Ishikawa (cell line): ENCODE data around the gene KRT9.

Experiments used
- CEBPB ChIP-seq: IDR thresholded peaks from 2 replicates; pipeline ENCODE4 v1.6.1; 2012
- CREB1 ChIP-seq: IDR thresholded peaks from 2 replicates; pipeline ENCODE4 v1.6.1; 2012; ENCODE audit warnings: low read depth
- EGR1 ChIP-seq: IDR thresholded peaks from 2 replicates; pipeline ENCODE4 v1.6.1; 2012
- EP300 ChIP-seq: IDR thresholded peaks from 2 replicates; pipeline ENCODE4 v1.6.1; 2012; ENCODE audit warnings: borderline replicate concordance
- FOXM1 ChIP-seq: IDR thresholded peaks from 2 replicates; pipeline ENCODE4 v1.6.1; 2012; ENCODE audit warnings: low read depth, borderline replicate concordance
- NFIC ChIP-seq: IDR thresholded peaks from 2 replicates; pipeline ENCODE4 v1.6.1; 2012
- RAD21 ChIP-seq: IDR thresholded peaks from 2 replicates; pipeline ENCODE4 v1.6.1; 2012; ENCODE audit warnings: low read depth
- TAF1 ChIP-seq: IDR thresholded peaks from 2 replicates; pipeline ENCODE4 v1.6.1; 2012; ENCODE audit warnings: low read depth, mild to moderate bottlenecking
- TCF12 ChIP-seq: IDR thresholded peaks from 2 replicates; pipeline ENCODE4 v1.6.1; 2012; ENCODE audit warnings: low read depth
- TEAD4 ChIP-seq: IDR thresholded peaks from 2 replicates; pipeline ENCODE4 v1.6.1; 2012
- YY1 ChIP-seq: IDR thresholded peaks from 2 replicates; pipeline ENCODE4 v1.6.1; 2012; ENCODE audit warnings: low read depth
- ZBTB7A ChIP-seq: IDR thresholded peaks from 2 replicates; pipeline ENCODE4 v1.6.1; 2012; ENCODE audit warnings: low read depth
- TF ChIP-seq, protein P1 (sequence below): IDR thresholded peaks from 2 replicates; pipeline ENCODE4 v1.6.1; 2012
- TF ChIP-seq, protein P2 (sequence below): IDR thresholded peaks from 2 replicates; pipeline ENCODE4 v1.6.1; 2012; ENCODE audit warnings: low read depth, mild to moderate bottlenecking
- TF ChIP-seq, protein P3 (sequence below): IDR thresholded peaks from 2 replicates; pipeline ENCODE4 v1.6.1; 2012

Gene KRT9

DNA sequence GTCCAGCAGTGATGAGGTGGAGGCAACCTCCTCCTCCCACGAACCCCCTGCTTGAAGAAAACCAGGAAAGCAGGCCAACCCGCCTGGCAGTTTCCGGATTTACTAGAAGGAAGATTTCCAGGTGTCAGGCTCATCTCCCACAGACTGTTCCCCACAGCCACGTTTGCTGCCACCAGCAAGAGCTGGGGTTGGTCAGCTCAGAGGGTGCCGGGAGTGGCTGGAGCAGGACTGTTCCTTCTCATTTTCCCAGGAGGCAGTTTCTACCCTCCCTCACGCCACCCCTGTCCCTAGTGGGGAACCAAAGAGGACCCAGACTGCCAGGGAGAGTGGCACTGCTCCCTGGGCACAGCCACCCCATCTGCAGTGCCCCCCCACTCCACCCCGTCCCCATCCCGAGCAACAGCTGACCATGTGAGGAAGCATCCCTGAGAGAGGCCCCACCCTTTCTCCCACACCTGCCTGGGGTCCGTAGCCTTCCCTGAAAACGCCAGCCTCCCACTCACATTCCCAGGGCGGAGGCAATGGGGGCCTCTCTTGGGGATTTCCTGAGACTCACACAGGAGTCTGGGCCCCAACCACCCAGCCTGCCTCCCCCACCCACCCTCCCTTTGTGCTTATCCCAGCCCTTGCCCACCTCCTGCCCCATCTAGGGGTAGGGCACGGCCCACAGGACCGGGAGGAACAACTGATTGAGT, 46.6 kb upstream of the KRT9 start:
- no peak for TF ChIP-seq ZBTB7A
- TF ChIP-seq CEBPB, result no peak
- TF ChIP-seq, protein P1, sequence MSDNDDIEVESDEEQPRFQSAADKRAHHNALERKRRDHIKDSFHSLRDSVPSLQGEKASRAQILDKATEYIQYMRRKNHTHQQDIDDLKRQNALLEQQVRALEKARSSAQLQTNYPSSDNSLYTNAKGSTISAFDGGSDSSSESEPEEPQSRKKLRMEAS, result no peak

DNA sequence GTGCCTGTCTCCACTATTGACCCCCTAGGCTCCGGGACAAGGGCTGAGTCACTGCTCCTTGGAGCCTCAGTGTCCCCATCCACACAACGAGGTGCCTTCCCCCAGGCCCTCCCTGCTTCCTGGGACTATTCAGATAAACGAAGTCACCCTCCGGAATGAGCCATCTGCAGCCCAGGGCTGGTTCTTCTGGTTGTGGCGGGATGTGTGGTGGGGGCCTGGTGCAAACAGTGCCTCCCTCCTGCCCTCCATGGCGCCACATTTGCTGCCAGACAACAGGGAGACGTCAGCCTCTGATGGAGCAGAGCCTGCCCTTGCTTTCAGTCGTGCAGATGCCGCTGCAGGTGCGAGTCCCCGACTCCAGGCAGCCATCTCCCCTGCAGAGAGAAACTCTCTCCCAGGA, 45.8 kb upstream of the KRT9 start:
- TF ChIP-seq RAD21 (no peak), ZBTB7A (no peak), YY1 (no peak), EP300 (no peak), CREB1 (no peak), NFIC (no peak), TAF1 (no peak), EGR1 (no peak), TEAD4 (no peak), TCF12 (no peak), CEBPB (no peak), FOXM1 (no peak)
- TF ChIP-seq, protein P2, sequence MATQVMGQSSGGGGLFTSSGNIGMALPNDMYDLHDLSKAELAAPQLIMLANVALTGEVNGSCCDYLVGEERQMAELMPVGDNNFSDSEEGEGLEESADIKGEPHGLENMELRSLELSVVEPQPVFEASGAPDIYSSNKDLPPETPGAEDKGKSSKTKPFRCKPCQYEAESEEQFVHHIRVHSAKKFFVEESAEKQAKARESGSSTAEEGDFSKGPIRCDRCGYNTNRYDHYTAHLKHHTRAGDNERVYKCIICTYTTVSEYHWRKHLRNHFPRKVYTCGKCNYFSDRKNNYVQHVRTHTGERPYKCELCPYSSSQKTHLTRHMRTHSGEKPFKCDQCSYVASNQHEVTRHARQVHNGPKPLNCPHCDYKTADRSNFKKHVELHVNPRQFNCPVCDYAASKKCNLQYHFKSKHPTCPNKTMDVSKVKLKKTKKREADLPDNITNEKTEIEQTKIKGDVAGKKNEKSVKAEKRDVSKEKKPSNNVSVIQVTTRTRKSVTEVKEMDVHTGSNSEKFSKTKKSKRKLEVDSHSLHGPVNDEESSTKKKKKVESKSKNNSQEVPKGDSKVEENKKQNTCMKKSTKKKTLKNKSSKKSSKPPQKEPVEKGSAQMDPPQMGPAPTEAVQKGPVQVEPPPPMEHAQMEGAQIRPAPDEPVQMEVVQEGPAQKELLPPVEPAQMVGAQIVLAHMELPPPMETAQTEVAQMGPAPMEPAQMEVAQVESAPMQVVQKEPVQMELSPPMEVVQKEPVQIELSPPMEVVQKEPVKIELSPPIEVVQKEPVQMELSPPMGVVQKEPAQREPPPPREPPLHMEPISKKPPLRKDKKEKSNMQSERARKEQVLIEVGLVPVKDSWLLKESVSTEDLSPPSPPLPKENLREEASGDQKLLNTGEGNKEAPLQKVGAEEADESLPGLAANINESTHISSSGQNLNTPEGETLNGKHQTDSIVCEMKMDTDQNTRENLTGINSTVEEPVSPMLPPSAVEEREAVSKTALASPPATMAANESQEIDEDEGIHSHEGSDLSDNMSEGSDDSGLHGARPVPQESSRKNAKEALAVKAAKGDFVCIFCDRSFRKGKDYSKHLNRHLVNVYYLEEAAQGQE, result no peak
- TF ChIP-seq, protein P3, sequence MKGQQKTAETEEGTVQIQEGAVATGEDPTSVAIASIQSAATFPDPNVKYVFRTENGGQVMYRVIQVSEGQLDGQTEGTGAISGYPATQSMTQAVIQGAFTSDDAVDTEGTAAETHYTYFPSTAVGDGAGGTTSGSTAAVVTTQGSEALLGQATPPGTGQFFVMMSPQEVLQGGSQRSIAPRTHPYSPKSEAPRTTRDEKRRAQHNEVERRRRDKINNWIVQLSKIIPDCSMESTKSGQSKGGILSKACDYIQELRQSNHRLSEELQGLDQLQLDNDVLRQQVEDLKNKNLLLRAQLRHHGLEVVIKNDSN, result no peak
- TF ChIP-seq, protein P1, result no peak

DNA sequence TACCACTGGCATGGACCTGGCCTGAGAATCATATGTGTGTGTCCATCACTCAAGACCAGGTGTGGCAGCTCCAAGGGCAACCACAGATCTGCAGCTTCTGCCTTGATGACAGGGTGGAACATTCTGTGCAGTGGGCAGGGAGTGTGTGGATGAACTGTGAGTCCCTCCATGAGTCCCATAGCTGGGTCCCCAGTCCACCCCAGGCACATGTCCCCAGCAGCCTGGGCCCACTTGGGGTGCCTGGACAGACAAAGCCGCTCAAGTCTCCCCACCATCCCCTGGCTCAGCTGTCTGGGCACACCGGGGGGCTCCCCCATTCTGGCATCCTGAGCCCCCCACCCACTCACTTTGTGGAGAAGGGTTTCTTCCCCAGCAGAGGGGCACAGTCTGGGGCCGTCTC, 45.3 kb upstream of the KRT9 start:
- TF ChIP-seq TEAD4 (no peak), EGR1 (no peak)

DNA sequence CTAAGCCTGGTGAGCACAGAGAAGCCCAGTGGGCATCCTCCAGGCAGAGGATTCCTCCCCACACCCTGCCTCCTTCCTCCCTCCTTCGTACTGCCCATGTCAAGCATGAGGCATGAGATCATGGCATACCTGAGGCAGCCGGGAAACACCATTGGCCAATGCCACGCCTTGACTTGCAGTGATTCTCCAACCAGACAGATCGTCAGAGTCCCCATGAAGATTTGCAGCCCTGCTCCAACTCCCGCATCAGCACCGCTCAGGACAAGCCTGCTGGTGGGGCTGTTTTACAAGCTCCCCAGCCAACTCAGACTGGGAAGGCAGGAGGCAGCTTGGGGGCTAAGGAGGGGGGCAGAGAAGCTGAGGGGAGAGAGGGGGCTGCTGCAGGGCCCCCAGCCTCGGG, 43.6 kb upstream of the KRT9 start:
- TF ChIP-seq NFIC (no peak), RAD21 (peak; percentile 34; the same call in 1 of the 2 replicates), CREB1 (no peak), TAF1 (no peak), TEAD4 (peak; percentile 75), YY1 (0 out of 2 replicates have a peak, but pooled peaks have one; percentile 19), EP300 (no peak), TCF12 (no peak), FOXM1 (no peak), ZBTB7A (no peak), EGR1 (no peak), CEBPB (no peak)
- TF ChIP-seq, protein P1, result peak; percentile 91
- TF ChIP-seq, protein P2, result no peak
- TF ChIP-seq, protein P3, result no peak

DNA sequence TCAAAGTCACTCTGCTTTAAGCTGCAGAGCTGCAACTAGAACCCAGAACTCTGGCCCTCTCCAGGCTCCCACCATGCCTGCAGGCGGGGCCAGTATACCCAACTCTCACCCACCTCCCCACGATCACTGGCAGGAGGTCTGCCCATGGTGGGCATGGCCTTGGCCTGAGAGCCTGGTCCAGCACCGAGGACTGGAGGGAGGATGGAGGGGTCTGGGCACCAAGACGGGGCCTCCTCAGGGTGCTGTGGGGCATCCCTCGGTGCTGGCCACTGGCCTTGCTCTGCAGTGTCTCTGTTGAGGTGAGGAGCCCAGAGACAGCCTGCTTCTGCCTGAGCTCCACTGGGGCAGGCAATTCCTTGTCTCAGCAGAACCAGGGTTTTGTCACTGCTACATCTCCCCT, 42.2 kb upstream of the KRT9 start:
- no peak for TF ChIP-seq TAF1
- TF ChIP-seq EGR1, result no peak
- no peak for TF ChIP-seq RAD21
- TF ChIP-seq CEBPB, result no peak
- no peak for TF ChIP-seq TEAD4
- TF ChIP-seq, protein P2, result no peak
- TF ChIP-seq NFIC, result no peak
- TF ChIP-seq, protein P1, result no peak
- TF ChIP-seq, protein P3, result no peak
- TF ChIP-seq CREB1, result no peak
- no peak for TF ChIP-seq YY1
- TF ChIP-seq EP300, result no peak
- no peak for TF ChIP-seq FOXM1
- no peak for TF ChIP-seq ZBTB7A
- TF ChIP-seq TCF12, result no peak
